ENCODE results near the gene NFIA.

DNA sequence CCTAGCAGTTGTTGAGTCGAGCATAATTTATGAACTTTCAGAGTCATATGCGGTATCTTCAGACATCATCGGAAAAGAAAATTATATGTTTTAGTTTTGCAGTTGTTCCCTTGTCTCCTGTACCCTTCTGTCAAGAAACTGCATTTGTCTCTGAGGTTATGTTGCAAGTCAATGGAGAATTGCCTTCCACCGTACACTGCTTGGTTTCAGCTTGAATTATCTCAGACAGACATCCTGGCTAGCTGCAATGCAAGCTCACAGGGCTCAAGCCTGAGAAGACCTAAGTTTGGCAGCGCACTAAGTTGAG is 156.0 kb downstream of the NFIA start:
- TF ChIP-seq EP300 (IDR thresholded peaks at IDR 0.05) (no peak), POLR2A (IDR thresholded peaks at IDR 0.05) (no peak), POLR2AphosphoS5 (IDR thresholded peaks at IDR 0.05) (no peak)
- TF ChIP-seq, protein P1, sequence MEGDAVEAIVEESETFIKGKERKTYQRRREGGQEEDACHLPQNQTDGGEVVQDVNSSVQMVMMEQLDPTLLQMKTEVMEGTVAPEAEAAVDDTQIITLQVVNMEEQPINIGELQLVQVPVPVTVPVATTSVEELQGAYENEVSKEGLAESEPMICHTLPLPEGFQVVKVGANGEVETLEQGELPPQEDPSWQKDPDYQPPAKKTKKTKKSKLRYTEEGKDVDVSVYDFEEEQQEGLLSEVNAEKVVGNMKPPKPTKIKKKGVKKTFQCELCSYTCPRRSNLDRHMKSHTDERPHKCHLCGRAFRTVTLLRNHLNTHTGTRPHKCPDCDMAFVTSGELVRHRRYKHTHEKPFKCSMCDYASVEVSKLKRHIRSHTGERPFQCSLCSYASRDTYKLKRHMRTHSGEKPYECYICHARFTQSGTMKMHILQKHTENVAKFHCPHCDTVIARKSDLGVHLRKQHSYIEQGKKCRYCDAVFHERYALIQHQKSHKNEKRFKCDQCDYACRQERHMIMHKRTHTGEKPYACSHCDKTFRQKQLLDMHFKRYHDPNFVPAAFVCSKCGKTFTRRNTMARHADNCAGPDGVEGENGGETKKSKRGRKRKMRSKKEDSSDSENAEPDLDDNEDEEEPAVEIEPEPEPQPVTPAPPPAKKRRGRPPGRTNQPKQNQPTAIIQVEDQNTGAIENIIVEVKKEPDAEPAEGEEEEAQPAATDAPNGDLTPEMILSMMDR (IDR thresholded peaks at IDR 0.05): no peak

Data from upper lobe of left lung (tissue), 4 donors.